Measurements from ENCODE around the gene FAM120A.

Gene FAM120A

GRCh38 chr9:93422977-93423616, 28.4 kb upstream of the FAM120A start:
- DNase-seq (ENCODE audit: extremely low read depth, low read depth), result no peak
- TF ChIP-seq, protein P1, sequence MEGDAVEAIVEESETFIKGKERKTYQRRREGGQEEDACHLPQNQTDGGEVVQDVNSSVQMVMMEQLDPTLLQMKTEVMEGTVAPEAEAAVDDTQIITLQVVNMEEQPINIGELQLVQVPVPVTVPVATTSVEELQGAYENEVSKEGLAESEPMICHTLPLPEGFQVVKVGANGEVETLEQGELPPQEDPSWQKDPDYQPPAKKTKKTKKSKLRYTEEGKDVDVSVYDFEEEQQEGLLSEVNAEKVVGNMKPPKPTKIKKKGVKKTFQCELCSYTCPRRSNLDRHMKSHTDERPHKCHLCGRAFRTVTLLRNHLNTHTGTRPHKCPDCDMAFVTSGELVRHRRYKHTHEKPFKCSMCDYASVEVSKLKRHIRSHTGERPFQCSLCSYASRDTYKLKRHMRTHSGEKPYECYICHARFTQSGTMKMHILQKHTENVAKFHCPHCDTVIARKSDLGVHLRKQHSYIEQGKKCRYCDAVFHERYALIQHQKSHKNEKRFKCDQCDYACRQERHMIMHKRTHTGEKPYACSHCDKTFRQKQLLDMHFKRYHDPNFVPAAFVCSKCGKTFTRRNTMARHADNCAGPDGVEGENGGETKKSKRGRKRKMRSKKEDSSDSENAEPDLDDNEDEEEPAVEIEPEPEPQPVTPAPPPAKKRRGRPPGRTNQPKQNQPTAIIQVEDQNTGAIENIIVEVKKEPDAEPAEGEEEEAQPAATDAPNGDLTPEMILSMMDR (IDR thresholded peaks at IDR 0.05; ENCODE audit: low read depth, low read length), result no peak

GRCh38 chr9:93427655-93428379, 23.7 kb upstream of the FAM120A start:
- DNase-seq (ENCODE audit: extremely low read depth, low read depth), result no peak
- TF ChIP-seq, protein P1 (IDR thresholded peaks at IDR 0.05; ENCODE audit: low read depth, low read length), result peak; percentile 9

GRCh38 chr9:93431539-93432105, 19.9 kb upstream of the FAM120A start:
- TF ChIP-seq, protein P1 (IDR thresholded peaks at IDR 0.05; ENCODE audit: low read depth, low read length), result no peak
- DNase-seq (ENCODE audit: extremely low read depth, low read depth), result no peak

GRCh38 chr9:93432964-93433363, 18.5 kb upstream of the FAM120A start:
- DNase-seq (ENCODE audit: extremely low read depth, low read depth), result no peak
- TF ChIP-seq, protein P1 (IDR thresholded peaks at IDR 0.05; ENCODE audit: low read depth, low read length), result no peak

DNA sequence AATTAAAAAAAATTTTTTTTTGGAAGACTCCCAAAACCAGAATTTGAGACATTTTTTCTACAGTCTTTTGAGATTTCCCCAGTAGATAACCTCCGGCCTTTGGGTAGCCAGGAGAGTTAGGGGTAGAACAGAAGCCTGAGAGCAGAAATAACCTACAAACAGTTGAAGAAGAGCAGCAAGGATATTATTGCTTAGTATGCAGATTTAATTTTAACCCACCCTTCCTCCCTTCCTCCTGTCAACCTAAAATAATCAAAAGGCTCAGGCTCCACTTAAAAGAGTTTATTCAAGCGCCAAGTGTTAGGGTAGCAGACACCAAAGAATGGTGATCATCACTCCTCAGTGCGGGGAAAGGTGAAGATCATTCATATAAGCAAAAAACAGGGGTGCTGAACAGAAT, 17.4 kb upstream of the FAM120A start:
- no peak for DNase-seq (ENCODE audit: extremely low read depth, low read depth)
- TF ChIP-seq, protein P1 (IDR thresholded peaks at IDR 0.05; ENCODE audit: low read depth, low read length), result no peak

DNA sequence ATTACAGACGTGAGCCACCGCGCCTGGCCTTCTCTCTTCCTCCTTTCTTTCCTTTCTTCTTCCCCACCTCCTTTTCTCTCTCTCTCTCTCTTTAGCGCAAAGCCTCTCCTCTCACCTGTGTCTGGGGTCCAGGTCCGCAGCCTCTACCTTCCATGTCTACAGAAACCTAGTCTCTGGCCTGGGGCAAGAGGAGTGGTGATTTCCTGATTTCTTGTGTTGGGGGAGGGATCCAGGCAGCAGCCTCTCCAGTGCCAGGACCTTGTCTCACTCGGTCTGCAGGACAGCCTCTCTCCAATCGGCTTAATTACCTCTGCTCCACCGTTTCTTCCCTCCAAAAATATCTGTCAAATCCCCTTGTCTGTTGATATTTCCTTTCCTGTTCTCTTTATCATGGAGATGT, 16.1 kb upstream of the FAM120A start:
- DNase-seq (ENCODE audit: extremely low read depth, low read depth), result no peak
- TF ChIP-seq, protein P1 (IDR thresholded peaks at IDR 0.05; ENCODE audit: low read depth, low read length), result no peak

GRCh38 chr9:93436218-93436617, 15.3 kb upstream of the FAM120A start:
- DNase-seq (ENCODE audit: extremely low read depth, low read depth), result no peak

More at GRCh38 chr9:93436218-93436617, 15.3 kb upstream of the FAM120A start:
- TF ChIP-seq, protein P1 (IDR thresholded peaks at IDR 0.05; ENCODE audit: low read depth, low read length), result no peak
